HG03442 (cell line): ENCODE results near the gene CARMIL3.
A peak's percentile ranks its signal among the peaks of the same experiment; 100 is the strongest.
"Not testable (repeated sequence)": the region's sequence is repeated elsewhere in the genome, so short reads cannot be mapped to it uniquely, and the experiment has no call there.

Experiments used
- ATAC-seq: cut with Tn5 transposase; IDR thresholded peaks from one replicate; pipeline ENCODE4 v1.9.1; 2021; ENCODE audit warnings: mild to moderate bottlenecking, moderate library complexity; ENCODE audit not compliant: unreplicated experiment

CARMIL3 gene

DNA sequence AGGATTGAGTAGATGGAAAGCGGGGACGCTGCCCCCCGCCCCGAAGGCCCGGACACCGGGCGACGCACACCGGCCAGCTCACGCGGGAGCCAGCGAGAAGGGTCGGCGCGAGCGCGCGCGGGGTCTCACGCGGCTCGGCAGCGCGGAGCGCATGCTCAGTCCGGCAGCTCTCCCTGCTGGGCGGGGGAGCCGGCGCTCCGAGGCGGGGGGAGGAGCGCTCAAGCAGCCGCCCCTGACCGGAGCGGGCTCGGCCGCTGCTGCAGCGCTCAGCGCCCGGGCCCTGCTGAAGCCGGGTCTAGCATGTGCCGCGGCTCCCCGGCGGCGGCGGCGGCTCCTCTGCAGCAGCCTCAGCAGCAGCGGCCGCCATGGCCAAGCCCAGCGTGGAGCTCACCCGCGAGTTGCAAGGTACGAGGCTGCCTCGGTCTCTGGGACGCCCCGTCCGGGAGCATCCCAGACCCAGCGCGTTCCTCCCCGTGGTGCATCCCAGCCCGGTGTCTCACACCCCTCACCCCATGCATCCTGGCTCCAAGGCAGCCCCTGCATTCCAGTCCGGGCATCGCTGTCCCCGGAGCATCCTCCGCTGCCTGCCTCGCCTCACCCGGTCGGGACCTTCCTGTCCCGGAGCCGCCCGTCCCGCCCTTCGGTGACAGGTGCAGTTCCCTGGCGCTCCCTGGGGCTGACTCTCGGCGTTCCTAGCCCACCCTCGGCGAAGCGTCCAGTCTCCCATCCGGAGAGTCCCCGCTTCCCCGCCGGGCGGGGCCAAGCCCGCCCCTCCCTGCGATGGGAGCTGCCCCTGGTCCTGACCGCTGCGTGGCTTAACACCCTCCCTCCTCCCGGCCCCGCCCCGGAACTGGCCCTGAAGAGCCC is at the start of gene CARMIL3:
CARMIL3 (plus strand) TSS at position 221 of the 867 bp plus-strand sequence; CDS start at position 366, 145 bp downstream.
- peak; percentile 74 for ATAC-seq

- ATAC-seq: peak; percentile 35
These were observed 45.4 kb upstream of the CARMIL3 start for GRCh38 chr14:24006471-24006816.

DNA sequence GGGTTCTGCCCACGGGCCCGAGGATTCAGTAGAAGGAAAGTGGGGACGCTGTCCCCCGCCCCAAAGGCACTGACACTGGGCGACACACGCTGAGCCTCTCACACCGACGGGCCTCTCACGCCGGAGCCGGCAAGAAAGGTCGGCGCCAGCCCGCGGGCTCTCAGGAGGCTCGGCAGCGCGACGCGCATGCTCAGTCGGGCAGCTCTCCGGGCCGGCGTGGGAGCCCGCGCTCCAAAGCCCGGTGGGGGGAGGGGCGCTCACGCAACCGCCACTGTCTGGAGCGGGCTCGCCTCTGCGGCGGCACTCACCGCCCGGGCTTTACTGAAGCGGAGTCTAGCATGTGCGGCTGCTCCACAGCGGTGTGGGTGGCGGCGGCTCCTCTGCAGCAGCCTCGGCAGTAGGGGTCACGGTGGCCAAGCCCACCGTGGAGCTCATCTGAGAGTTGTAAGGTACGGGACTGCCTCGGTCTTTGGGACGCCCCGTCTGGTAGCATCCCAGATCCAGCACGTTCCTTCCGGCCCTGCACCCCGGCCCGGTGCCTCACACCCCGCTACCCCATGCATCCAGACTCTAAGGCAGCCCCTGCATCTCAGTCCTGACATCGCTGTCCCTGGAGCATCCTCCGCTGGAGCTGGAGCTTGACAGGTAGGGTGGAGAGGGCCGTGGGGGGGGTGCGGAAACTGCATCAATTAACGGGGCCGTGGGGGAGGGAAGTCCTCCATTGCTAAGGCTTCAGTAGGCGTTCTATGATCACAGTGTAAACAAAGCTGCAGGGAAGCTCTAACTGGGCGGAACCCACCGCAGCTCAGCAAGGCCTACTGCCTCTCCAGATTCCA is 44.8 kb upstream of the CARMIL3 start:
- ATAC-seq: peak; percentile 87

GRCh38 chr14:24011051-24011450 is 40.8 kb upstream of the CARMIL3 start:
- ATAC-seq: no peak

GRCh38 chr14:24012726-24013273 is 39.0 kb upstream of the CARMIL3 start:
- not testable (repeated sequence) for ATAC-seq

DNA sequence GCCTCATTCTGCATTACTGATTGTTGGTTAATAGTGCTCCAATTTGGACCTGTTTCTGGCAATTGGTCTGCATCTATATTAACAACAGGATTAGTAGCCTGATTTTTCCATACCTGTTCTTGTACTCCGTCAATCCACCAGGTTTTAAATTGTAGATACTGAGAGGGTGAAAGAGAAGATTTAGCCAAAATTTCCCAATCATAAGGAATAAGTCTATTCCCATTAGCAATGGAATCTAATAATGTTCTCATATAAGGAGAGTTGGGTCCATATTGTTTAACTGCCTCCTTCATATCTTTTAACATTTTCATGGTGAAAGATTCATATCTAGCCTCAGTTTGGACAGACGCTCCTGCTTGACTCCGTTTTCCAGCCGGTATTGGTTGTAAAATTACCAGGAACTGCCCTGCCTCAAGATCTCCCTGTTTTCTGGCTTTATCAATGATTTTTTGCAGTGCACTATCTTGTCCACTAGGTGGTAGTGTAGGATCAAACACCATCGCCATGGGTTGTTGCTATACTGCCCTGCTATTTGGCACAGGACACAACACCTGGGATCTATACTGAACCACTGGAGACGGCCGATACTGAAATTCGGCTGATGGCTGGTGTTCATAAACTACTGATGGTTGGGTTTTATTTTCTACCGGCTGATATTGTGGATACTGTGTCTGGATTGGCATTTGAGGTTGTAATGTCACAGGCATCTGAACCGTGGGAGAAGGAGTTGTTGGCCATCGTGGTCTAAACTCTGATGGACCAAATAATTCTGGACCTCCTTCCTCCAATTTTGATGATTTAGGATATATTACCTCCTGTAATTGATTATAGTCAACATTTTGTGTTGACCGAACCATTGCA is 37.9 kb upstream of the CARMIL3 start:
- ATAC-seq: peak; percentile 53

- not testable (repeated sequence) for ATAC-seq
These were observed 36.1 kb upstream of the CARMIL3 start for GRCh38 chr14:24015745-24016144.

- ATAC-seq: not testable (repeated sequence)
These were observed 32.8 kb upstream of the CARMIL3 start for GRCh38 chr14:24018978-24019377.

DNA sequence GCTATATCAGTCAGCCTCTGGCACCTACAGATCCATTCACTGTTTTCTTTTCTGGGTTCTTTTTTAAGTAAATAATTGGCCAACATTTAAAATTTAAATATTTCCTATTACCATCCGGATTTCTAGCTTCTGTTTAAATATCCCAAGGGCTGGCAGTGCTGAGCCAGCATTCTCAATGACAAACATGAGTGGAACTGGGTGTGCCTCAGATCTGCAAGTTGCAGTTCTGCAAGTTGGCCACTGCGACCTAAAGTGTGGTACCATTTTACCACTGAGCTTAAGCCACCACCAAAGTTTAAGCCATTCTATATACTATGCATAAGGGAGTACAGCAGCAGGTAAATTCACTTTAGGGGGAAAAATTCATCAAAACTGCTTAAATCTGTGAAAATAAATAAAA is 31.9 kb upstream of the CARMIL3 start:
- ATAC-seq: not testable (repeated sequence)

- not testable (repeated sequence) for ATAC-seq
These were observed 31.3 kb upstream of the CARMIL3 start for GRCh38 chr14:24020520-24020919.

GRCh38 chr14:24024939-24025418 is 26.8 kb upstream of the CARMIL3 start:
- not testable (repeated sequence) for ATAC-seq

GRCh38 chr14:24029687-24030086 is 22.1 kb upstream of the CARMIL3 start:
- ATAC-seq: not testable (repeated sequence)

GRCh38 chr14:24031331-24031730 is 20.5 kb upstream of the CARMIL3 start:
- ATAC-seq: not testable (repeated sequence)

- ATAC-seq: no peak
These were observed 18.9 kb upstream of the CARMIL3 start for GRCh38 chr14:24032727-24033418.

DNA sequence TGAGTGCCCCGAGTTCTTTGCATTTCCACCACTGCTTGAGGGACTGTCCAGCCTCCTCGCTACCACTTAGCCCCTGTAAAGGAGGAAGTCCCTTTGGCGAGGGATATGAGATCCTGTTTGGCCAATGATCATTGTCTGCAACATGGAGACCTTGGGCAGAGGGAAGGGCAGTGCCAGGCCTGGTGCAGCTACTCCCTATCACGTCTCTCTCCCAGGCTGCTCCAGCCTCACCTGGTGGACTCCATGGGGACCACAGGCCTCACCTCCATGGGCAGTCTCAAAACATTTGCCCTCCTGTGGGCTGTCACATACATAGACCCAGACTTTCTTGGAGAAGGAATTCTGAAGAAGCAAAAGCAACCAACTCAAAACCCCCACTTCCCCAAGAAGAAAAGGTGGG is 16.0 kb upstream of the CARMIL3 start:
- peak; percentile 6 for ATAC-seq

GRCh38 chr14:24036169-24036962 is 15.4 kb upstream of the CARMIL3 start:
- peak; percentile 56 for ATAC-seq

- not testable (repeated sequence) for ATAC-seq
These were observed 14.7 kb upstream of the CARMIL3 start for GRCh38 chr14:24036963-24037657.

DNA sequence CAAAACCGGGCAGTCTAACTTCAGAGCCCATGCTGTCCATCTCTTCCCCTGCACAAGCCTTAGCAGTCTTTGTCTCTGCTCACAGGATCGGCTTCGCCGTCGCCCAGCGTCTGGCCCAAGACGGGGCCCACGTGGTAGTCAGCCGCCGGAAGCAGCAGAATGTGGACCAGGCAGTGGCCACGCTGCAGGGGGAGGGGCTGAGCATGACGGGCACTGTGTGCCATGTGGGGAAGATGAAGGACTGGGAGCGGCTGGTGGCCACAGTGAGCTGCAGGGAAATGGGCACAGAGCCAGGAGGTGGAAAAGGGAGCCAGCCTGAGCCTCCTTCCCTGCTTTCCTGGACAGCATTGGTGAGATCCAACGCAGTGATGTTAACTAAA is 14.2 kb upstream of the CARMIL3 start:
- no peak for ATAC-seq
